Effector memory CD4-positive, alpha-beta T cell (primary cell): Measurements from ENCODE around the gene VAV2.

Experiments
- DNase-seq, 3 donors: peaks; one replicate each; pipeline ENCODE4 v3.0.0-alpha.2; 2020
- H3K27ac ChIP-seq: 2 replicates; pipeline ENCODE4 v1.7.0; 2013; ENCODE audit warnings: mild to moderate bottlenecking, low read length, moderate library complexity; ENCODE audit not compliant: insufficient read depth, poor library complexity, severe bottlenecking
- H3K27me3 ChIP-seq: replicated peaks from 2 replicates; pipeline ENCODE4 v1.7.0; 2013; ENCODE audit warnings: mild to moderate bottlenecking, low read length; ENCODE audit not compliant: insufficient read depth, control insufficient read depth, poor library complexity, severe bottlenecking
- H3K36me3 ChIP-seq: 2 replicates; pipeline ENCODE4 v1.7.0; 2013; ENCODE audit warnings: mild to moderate bottlenecking, low read length, moderate library complexity; ENCODE audit not compliant: control insufficient read depth, insufficient read depth
- H3K4me1 ChIP-seq: 2 replicates; pipeline ENCODE4 v1.7.0; 2013; ENCODE audit warnings: low read length, mild to moderate bottlenecking; ENCODE audit not compliant: control insufficient read depth, insufficient read depth, poor library complexity, severe bottlenecking
- H3K4me3 ChIP-seq: 2 replicates; pipeline ENCODE4 v1.7.0; 2013; ENCODE audit warnings: low read length, low read depth, mild to moderate bottlenecking; ENCODE audit not compliant: insufficient read depth, poor library complexity, severe bottlenecking
- H3K9me3 ChIP-seq: 2 replicates; pipeline ENCODE4 v1.7.0; 2013; ENCODE audit warnings: mild to moderate bottlenecking, low read length, moderate library complexity; ENCODE audit not compliant: control insufficient read depth

VAV2 gene

DNA sequence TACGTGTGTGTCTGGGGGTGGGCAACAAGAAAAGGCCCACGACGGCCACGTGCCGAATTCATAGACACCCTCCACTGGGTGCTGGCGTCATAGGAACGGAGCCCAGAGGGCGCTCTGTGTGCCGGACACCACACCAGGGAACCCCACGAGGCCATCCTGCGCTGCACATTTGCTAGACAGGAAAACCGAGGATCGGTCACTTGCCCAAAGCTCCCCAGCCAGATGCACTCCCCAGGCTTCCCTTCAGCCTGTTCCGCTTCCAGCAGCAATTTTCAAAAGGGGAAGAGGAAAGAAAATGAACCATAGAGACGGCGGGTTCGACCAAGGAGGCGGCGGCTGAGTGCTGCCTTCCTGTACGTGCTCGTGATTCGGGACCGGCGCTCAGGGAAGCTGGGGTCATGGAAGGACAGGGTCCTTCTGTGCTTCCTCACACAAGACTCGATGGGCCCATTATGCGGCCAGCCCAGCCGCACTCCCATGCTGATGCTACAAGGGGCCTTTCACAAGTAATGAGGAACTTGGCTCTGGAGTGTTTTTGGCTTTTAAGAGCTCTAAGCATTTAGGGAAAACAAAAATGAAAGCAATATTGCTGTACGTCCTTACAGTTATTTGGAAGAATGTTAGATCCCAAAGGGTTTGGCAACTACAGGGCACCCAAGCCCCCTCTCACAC lies 129.4 kb downstream of the VAV2 start:
- H3K27ac ChIP-seq: no peak overlapping the region
- no peaks in the 10 kb centered on the region for H3K36me3 ChIP-seq
- no peaks in the 10 kb centered on the region for H3K27me3 ChIP-seq
- H3K4me1 ChIP-seq: no peaks in the 10 kb centered on the region
- H3K4me3 ChIP-seq: no peak overlapping the region
- no peak for DNase-seq
- no peaks in the 10 kb centered on the region for H3K9me3 ChIP-seq

DNA sequence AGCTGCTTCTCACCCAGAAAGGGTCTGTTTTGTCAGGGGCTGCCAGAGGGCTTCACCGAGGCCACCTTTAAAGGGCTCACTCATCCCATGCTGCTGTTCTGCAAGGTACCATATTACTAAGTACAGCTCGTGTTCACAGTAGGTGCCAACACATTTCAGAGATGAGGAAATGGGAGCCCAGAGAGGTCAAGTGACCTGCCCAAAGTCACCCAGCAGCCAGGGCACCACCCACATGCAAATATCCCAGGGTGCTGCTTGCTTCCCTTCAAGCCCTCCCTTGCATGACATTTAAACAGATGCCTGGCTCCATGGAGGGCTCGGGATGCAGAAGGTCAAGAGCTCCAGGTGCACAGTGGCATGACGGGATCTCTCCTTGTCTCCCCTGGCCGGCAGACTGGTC lies 130.4 kb downstream of the VAV2 start:
- H3K36me3 ChIP-seq: no peaks in the 10 kb centered on the region
- H3K4me3 ChIP-seq: no peak overlapping the region
- no peaks in the 10 kb centered on the region for H3K9me3 ChIP-seq
- no peaks in the 10 kb centered on the region for H3K27me3 ChIP-seq
- no peaks in the 10 kb centered on the region for H3K4me1 ChIP-seq
- H3K27ac ChIP-seq: no peak overlapping the region
- DNase-seq: no peak

DNA sequence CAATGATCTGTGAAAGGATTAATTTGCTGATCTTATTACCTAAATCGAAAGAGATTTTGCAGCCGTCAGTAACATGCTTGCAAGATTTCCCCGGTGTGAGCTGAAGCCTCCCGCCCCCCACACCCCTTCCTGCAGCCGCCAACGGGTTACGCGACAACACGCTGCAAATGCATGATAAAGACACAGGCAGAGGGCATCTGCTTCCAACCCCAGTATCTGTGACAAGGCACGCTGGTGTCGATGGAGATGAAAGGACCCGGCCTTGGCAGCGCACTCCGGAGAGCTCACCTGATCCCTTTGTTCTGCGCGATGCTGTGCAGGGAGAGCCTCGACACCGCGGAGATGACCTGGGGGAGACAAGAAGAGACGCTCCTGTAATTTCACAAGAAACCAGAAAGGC lies 131.0 kb downstream of the VAV2 start:
- H3K4me1 ChIP-seq: no peaks in the 10 kb centered on the region
- no peaks in the 10 kb centered on the region for H3K9me3 ChIP-seq
- no peaks in the 10 kb centered on the region for H3K36me3 ChIP-seq
- no peak overlapping the region for H3K4me3 ChIP-seq
- no peaks in the 10 kb centered on the region for H3K27me3 ChIP-seq
- no peak overlapping the region for H3K27ac ChIP-seq
- DNase-seq: no peak

DNA sequence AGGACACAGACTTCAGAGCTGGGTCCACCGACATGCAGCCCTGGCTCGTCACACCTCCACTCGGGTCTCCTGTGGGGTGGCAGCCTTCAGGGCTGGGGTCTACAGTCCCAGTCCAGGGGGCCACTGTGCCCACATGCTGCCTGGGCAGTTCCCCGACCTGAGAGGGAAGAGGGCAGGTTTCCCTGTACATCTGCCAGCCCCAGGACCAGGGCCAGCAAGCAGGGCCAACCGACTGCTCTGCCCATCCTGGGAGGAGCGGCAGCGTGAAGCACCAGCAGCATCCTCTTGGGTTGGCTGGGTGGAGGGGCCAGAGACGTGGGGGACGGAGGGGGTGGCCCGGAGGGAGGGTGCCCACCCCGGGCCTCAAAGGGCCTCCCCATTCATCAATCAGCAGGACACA lies 133.4 kb downstream of the VAV2 start:
- H3K36me3 ChIP-seq: no peaks in the 10 kb centered on the region
- no peak overlapping the region for H3K4me3 ChIP-seq
- no peak overlapping the region for H3K27ac ChIP-seq
- no peak for DNase-seq
- H3K9me3 ChIP-seq: no peaks in the 10 kb centered on the region
- no peaks in the 10 kb centered on the region for H3K4me1 ChIP-seq
- no peaks in the 10 kb centered on the region for H3K27me3 ChIP-seq

DNA sequence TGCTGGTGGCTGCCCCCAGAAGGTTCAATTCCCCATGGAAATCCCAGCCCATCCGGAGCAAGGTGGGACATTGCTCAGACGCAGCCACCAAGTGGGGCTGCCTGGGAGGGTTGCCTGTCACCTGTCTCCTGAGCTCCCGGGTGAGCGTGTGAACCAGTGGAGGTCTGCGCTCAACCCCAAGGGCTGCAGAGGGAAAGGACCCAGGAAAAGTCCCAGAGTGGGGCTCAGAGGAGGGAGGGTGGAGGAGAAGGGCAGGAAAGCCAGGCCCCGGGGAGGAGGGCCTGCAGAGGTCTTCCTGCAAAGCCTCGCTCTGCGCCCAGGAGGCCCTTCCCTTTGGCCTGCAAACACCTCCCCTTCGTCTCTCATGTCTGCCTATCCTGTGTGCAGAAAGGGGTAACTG lies 134.5 kb downstream of the VAV2 start:
- Histone ChIP-seq H3K36me3 (no peaks in the 10 kb centered on the region), H3K27ac (no peak overlapping the region), H3K27me3 (no peaks in the 10 kb centered on the region), H3K9me3 (no peaks in the 10 kb centered on the region), H3K4me3 (no peak overlapping the region), H3K4me1 (no peaks in the 10 kb centered on the region)
- no peak for DNase-seq

DNA sequence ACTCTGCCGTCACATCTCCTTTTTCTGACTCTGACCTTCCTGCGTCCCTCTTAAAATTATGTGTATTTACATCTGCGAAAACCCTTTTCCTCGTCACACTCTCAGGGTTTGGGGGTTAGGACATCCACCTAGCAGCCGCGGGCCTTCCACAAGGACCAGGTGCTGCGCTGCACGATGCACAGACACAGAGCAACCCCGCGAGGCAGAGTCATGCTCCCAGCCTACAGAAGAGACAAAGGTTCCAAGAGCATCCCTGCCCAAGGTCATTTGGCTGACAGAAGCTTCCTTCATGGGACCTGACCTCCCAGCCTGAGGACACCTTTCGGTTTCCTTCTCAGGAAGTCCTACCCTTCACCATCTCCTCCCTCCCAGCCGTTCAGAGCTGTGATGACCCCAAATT lies 135.3 kb downstream of the VAV2 start:
- no peaks in the 10 kb centered on the region for H3K36me3 ChIP-seq
- H3K4me3 ChIP-seq: no peak overlapping the region
- DNase-seq: no peak

DNA sequence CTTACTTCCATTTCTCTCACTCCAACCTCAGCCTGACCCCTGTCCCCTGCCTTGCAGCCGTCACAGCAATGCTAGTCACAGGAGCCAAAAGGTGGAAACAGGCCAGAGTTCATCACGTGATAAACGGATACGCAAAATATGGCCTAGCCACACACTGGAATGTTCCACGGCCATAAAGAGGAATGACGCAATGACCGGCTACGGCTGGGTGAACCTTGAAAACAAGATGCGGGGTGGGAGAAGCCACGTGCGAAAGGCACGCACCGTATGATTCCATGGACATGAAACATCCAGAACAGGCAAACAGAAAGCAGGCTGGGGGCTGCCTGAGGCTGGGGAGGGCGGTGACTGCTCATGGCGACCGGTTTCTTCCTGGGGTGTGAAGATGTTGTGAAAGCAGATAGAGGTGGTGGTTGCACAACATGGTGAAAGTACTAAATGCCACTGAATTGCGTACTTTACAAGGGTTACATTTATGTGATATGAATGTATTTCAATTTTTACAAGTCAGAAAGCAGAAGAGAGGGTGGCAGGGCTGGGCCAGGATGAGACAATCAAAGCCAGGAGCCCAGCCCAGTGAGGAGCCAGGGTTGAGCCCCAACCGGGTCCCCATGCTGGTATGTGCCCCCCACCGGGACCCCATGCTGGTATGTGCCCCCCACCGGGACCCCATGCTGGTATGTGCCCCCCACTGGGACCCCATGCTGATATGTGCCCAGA lies 136.2 kb downstream of the VAV2 start:
- Histone ChIP-seq H3K27ac (no peak overlapping the region), H3K36me3 (no peaks in the 10 kb centered on the region), H3K27me3 (no peaks in the 10 kb centered on the region), H3K4me3 (no peak overlapping the region), H3K9me3 (no peaks in the 10 kb centered on the region), H3K4me1 (no peaks in the 10 kb centered on the region)
- DNase-seq: no peak

More for the DNA sequence above, 135.3 kb downstream of the VAV2 start:
- Histone ChIP-seq H3K27me3 (no peaks in the 10 kb centered on the region), H3K9me3 (no peaks in the 10 kb centered on the region), H3K27ac (no peak overlapping the region), H3K4me1 (no peaks in the 10 kb centered on the region)

DNA sequence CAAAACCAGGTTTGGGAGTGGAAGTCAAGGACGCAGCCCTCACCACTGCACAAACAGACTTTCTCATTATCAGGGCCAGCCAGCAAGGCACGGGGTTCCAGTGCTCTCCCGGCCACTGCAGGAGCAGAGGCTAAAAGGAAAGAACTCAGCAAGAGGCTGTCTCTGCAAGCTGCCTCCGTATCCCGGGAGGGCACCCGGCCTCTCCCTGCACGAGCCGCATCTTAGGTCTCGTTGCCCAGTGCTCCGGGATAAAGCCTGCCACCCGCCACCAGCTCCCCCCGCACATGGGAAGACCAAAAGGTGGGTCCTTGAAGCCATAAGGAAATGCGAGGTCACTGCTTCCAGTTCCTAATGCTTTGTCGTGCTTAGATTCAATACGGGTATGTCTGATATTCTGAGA lies 136.8 kb downstream of the VAV2 start:
- Histone ChIP-seq H3K4me3 (no peak overlapping the region), H3K9me3 (no peaks in the 10 kb centered on the region), H3K27me3 (no peaks in the 10 kb centered on the region), H3K27ac (no peak overlapping the region), H3K4me1 (no peaks in the 10 kb centered on the region), H3K36me3 (no peaks in the 10 kb centered on the region)
- no peak for DNase-seq

DNA sequence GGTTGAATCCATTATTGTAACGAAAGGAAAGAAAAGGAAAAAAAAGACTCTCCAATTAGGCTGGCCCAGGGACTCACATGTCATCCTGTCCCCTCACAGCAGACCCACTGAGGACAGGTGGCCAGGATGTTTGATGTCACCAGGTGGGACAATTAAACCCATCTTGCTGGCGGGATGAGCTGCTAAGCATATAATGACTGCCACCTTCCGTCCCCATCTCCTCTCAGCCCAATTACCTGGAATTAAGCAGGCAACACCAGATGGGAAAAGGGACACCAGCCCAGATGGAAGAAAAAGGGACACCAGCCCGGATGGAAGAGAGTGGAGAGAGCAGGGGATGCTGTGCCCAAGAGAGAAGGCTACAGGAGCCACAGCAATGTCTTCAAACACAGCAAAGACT lies 137.4 kb downstream of the VAV2 start:
- H3K9me3 ChIP-seq: no peaks in the 10 kb centered on the region
- DNase-seq: no peak
- H3K27me3 ChIP-seq: no peaks in the 10 kb centered on the region
- H3K27ac ChIP-seq: no peak overlapping the region
- H3K36me3 ChIP-seq: no peaks in the 10 kb centered on the region
- no peaks in the 10 kb centered on the region for H3K4me1 ChIP-seq
- H3K4me3 ChIP-seq: no peak overlapping the region

DNA sequence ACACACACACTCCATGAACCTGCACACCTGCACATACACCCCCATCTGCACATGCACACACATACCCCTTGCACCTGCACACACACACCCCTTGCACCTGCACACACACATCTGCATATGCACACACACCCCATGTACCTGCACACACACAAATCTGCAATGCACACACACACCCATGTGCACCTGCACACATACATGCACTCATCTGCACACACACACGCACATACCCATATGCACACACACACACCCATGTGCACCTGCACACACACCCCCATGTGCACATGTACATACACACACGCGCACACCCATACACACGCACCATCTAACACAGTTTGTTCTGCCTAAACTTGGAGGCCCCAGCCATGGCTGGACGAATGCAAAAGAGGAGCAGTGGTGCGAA lies 138.1 kb downstream of the VAV2 start:
- Histone ChIP-seq H3K36me3 (no peaks in the 10 kb centered on the region), H3K4me3 (no peak overlapping the region), H3K9me3 (no peaks in the 10 kb centered on the region), H3K27ac (no peak overlapping the region), H3K4me1 (no peaks in the 10 kb centered on the region), H3K27me3 (no peaks in the 10 kb centered on the region)
- DNase-seq: no peak
